HG03342 (cell line): Measurements from ENCODE around the gene AURKA.
"Not testable (repeated sequence)": the region's sequence is repeated elsewhere in the genome, so short reads cannot be mapped to it uniquely, and the experiment has no call there.

Experiments
- ATAC-seq: cut with Tn5 transposase; IDR thresholded peaks from one replicate; pipeline ENCODE4 v1.9.1; 2021; ENCODE audit warnings: mild to moderate bottlenecking, moderate library complexity; ENCODE audit not compliant: unreplicated experiment

The AURKA gene

GRCh38 chr20:56422076-56422823 is 30.2 kb upstream of the AURKA start:
- no peak for ATAC-seq

DNA sequence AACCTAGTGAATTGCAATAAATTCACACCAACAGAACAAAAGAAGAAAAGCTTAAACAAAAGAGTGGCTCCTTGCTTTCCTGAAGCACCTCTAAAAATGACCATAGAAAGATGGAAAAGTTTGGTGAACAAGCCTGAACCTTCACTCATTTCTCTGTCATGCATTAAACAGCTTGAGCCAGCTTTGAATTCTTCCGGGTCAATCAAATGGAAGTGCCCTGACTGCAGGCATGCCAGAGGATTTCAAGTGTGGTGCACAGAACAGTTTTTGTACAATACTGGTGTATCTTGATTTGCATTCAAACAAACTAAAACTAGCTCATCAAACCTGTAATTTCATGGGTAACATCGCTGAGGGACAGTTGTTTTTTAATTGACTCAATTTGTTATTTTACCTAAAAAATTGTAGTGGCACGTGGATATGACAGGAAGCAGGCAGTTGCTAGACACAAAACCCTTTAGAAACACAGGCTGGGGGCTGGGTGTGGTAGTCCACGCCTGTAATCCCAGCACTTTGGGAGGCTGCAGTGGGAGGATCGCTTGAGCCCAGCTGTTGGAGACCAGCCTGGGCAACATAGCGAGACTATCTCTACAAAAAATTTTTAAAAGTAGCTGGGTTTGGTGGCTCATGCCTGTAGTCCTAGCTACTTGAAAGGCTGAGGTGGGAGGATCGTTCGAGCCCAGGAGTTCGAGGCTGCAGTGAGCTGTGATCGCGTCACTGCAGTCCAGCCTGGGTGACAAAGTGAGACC is 29.1 kb upstream of the AURKA start:
- no peak for ATAC-seq

DNA sequence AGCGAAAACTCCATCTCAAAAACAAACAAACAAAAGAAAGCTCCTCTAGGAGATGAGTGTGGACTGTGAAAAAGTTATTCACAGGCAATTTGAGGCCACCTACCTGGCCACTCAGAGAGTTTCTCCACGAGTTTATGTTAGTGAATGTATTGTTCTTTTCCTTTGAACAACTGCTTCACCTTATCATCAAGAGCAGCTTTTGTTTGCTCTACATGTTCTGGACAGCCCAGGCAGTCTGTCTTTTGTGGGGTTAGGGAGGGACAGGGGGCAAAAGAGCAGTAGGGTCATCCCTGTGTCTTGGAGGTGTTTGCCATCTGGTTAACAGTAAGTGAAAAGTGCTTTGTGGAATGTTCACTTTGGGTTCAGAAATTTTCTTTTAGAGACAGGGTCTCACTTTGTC is 28.0 kb upstream of the AURKA start:
- ATAC-seq: no peak

DNA sequence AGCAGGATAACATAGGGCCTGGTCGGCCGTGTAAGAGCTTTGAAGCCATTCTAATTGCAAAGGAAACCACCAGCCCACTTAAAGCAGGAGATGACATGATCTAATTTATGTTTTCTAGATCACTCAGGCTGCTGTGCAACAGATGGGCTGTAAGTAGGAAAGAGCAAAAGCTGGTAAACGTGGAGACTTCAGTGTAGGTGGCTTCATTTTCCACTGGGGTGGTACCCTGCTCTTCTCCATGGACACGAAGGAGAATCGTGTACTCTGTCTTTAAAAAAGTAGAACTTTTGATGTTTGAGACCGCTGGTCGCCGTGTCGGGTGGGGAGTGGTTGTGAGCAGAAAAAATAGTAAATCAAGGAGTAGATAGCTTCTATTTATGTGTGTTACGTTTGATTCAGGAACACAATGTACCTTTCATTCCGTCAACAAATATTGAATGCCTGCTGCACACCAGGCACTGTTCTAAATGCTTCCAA is 26.4 kb upstream of the AURKA start:
- ATAC-seq: no peak

GRCh38 chr20:56417911-56418310 is 25.9 kb upstream of the AURKA start:
- ATAC-seq: no peak

- no peak for ATAC-seq
Observed at GRCh38 chr20:56417402-56417801, 25.4 kb upstream of the AURKA start.

- no peak for ATAC-seq
Observed at GRCh38 chr20:56414842-56415765, 23.1 kb upstream of the AURKA start.

GRCh38 chr20:56412949-56413348 is 20.9 kb upstream of the AURKA start:
- no peak for ATAC-seq

DNA sequence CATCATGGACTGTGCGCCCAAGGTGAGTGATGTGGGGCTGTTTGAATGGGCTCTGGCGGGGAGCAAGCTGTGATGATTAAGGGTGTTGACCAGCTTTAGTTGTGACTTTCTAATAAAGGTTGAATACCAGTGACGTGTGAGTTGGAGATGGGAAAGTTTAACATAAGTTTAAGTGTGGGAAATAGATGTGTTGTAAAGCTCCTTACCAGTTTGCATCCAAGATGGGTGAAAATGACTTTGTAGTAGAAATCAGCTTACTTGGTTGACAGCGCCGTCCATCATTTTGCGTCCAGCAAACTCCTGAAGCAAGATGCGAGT is 20.4 kb upstream of the AURKA start:
- no peak for ATAC-seq

DNA sequence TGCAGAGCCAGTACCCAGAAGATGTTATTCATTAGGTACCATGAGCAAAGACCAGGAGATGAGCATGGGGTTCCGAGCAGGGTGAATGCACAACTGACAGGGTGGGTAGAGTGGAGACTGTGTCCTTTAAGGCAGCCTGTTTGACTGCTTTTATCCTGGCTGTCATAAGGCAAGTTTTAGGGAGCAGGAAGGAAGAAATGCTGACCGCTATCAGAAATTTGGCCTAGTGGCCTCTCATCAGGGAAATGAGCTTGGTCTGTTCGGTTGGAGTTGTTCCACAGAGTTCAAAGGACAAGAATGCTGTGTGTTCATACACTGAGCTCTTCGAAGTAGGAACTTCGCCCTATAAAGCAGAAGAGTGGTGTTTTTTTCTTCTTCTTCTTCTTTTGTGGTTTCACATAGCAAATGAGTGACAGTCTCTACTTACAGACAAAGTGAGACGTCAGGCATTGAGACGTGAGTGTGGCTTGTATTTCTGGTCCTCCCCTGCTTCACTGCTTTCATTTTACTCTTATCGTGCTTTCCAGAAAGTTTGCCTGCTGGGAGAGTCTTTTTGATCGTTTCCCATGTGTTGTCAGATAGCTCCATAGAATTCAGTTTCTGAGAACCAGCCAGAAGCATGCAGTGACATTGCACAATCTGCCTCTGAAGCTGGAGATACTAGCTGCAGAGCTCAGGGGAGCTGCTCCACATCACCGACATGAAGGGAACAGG is 19.9 kb upstream of the AURKA start, which contains the start of gene CASS4:
TSS of gene CASS4 (plus strand) at position 502 of the 714 bp plus-strand sequence. CDS start at position 701, 199 bp downstream.
- peak; percentile 81 for ATAC-seq

DNA sequence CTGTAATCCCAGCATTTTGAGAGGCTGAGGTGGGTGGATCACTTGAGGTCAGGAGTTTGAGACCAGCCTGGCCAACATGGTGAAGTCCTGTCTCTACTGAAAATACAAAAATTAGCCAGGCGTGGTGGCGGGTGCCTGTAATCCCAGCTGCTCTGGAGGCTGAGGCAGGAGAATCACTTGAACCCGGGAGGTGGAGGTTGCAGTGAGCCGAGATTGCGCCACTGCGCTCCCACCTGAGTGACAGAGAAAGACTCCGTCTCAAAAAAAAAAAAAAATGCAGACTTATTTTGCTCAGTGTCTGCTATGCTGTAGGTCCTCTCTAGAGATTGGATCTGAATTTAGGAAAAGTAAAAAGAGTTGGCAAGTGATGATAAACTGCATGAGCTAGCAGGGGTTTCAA is 19.3 kb upstream of the AURKA start:
- ATAC-seq: not testable (repeated sequence)

GRCh38 chr20:56409956-56410355 is 17.9 kb upstream of the AURKA start:
- no peak for ATAC-seq

GRCh38 chr20:56409521-56409920 is 17.5 kb upstream of the AURKA start:
- no peak for ATAC-seq

- ATAC-seq: no peak
Observed at GRCh38 chr20:56406910-56407309, 14.9 kb upstream of the AURKA start.

DNA sequence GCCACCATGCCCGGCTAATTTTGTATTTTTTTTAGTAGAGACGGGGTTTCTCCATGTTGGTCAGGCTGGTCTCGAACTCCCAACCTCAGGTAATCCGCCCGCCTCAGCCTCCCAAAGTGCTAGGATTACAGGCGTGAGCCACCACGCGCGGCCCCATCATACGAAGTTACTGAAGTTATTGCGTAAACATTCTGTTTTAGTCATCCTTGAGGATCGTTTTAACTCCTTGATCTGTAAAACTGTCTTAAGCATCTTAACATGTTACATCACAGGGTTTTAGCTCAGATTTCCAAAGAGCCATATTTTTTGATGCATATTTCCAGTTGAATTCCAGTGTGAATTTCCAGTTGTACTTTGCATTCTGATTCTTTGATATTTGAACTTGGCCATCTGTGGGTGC is 13.3 kb upstream of the AURKA start:
- not testable (repeated sequence) for ATAC-seq

GRCh38 chr20:56403465-56403864 is 11.4 kb upstream of the AURKA start:
- no peak for ATAC-seq

GRCh38 chr20:56400001-56400640 is 8.1 kb upstream of the AURKA start:
- ATAC-seq: no peak

DNA sequence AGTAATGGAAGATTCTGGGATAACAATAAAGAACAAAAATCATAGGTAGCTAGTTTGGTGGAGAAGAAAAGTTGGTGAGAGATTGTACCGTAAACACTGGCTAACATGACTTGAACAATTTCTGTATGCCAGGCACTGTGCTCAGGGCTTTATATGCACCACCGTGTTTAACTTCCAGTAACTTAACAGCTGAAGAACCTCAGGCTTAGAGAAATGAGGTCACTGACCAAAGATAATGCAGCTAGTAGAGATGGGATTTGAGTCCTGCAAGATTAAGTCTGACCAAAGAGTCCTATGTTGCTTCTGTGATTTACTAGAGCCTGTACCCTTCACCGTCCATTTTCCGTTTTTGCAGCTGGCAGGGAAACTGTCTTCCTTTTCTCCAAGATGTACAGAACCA is 3.2 kb upstream of the AURKA start:
- no peak for ATAC-seq

GRCh38 chr20:56393653-56394052 is 1.6 kb upstream of the AURKA start:
- ATAC-seq: no peak

DNA sequence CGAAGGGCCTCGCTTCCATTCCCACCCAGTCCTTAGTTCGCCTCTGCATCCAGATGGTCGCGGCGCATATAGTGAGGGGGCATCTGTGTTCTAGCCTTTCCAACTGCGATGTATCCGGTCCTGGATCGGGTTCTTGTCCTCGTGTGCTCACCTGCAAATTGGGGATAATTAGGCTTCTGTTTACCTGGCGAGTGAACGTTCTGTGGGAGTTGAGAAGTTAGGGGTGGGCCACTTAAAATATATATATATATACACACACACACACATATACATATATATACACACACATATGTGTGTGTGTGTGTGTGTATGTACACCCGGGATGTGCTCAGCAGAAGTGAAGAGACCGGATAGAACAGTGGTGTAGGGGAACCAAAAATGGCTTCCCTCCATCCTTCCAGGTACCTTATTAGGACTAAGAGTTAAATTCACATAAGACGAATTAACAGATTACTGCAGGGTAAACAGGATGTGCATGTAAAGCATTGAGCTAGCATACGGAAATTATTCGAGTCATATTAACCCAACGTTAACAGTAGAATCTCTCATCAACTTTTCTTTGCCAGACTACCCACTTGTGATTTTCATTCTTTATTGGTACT is 967 bp upstream of the AURKA start:
- ATAC-seq: no peak
